ENCODE measurements around the gene UTRN.

DNA sequence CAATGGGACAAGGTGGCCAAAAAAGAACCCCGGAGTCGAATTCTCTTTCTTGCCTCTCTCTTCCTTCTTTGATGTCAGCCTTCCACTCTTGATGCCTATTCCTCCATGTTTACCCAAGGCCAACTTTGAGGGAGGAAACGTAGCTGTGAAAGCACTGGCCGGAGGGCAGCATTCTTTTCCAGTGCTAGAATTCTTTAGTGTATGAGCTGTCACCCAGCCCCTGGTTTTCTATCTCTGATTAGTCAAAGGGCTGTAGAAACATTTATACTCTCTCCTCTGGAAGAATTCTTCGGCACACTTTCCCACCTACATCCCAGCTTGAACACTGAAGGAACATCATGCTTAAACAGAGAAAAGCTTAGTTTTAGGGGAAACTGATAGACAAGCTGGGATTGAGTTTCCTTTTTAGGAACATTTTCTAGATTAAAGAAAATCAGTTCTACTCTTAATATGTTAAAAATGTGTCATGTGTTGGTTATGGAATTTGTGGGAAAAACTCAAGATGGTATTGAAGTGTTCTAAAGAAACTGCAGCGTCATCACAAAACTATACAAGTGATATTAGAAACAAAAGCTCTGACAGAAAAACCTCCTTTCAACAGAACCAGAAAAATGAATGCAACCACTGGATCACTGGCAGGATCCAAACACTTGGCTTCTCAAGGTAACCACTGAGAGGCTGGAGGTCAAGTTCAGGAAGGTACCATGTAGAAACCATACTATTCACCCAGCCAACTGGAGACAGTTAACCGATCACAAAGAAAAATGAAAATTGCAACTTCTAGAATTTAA lies 20.7 kb upstream of the UTRN start:
- TF ChIP-seq, protein P1, sequence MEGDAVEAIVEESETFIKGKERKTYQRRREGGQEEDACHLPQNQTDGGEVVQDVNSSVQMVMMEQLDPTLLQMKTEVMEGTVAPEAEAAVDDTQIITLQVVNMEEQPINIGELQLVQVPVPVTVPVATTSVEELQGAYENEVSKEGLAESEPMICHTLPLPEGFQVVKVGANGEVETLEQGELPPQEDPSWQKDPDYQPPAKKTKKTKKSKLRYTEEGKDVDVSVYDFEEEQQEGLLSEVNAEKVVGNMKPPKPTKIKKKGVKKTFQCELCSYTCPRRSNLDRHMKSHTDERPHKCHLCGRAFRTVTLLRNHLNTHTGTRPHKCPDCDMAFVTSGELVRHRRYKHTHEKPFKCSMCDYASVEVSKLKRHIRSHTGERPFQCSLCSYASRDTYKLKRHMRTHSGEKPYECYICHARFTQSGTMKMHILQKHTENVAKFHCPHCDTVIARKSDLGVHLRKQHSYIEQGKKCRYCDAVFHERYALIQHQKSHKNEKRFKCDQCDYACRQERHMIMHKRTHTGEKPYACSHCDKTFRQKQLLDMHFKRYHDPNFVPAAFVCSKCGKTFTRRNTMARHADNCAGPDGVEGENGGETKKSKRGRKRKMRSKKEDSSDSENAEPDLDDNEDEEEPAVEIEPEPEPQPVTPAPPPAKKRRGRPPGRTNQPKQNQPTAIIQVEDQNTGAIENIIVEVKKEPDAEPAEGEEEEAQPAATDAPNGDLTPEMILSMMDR (optimal IDR thresholded peaks at IDR 0.05 in 1 of 3, IDR thresholded peaks at IDR 0.05 in 1 of 3, conservative IDR thresholded peaks at IDR 0.05 in 1 of 3; ENCODE audit: extremely low read depth in 1 of 3, insufficient read depth in 2 of 3, low read length in 3 of 3): no peak
- TF ChIP-seq EZH2 (IDR thresholded peaks at IDR 0.05; ENCODE audit: low read length): no peak
